Measurements from ENCODE around the gene KCNH5.

Gene KCNH5

DNA sequence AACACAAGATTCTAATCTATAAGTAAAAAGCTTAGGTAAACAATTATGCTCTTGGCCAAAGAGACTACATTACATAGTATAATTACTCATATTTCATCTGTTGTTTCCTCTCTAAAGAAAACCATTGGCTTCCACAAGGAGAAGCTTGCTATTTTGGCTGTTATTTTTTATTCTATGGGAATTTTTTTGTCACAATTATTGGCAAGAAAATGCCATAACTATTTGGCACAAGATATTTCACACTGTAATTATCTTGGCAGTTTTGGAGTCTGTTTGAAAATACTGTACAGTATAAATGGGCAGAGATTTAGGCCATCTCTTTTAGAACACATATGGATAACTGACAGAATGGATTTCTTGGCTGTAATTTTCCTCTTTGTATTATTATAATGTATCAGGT is 51.2 kb downstream of the KCNH5 start:
- no peak for DNase-seq

DNA sequence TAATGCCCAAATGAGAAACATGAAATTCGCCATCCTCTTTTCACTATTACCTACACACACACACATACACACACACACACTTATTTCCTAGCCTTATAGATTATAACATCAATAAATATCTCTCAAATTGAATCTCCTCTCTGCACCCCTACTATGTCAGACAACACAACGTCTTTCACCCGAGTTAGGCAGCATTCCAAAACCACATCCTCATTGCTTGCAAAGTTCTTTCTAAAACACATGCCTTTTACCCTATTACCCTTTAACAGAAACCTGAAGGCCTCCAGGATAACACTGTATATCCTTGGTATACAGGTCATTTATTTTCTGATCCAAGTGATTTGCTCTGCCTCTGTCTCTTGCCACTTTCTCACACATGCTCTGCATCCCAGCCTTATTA is 56.3 kb downstream of the KCNH5 start:
- DNase-seq: no peak

DNA sequence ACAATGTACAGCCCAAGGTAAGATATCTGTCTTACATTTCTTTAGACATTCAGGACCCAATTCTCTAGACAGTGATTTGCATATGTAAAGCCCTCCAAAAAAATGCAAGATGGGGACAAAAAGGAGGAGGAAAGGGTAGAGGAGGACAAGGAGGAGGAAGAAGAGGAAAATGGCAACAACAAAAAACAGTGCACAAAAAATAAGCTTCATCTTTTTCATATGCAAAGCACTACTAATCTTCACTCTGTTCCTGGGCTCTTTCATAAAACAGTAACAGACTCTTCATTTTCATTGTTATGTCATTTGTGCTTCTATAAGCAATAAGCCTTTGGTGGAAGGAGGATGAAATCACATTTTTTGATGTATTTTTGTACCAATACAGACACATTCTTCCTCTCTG is 61.4 kb downstream of the KCNH5 start:
- no peak for DNase-seq

DNA sequence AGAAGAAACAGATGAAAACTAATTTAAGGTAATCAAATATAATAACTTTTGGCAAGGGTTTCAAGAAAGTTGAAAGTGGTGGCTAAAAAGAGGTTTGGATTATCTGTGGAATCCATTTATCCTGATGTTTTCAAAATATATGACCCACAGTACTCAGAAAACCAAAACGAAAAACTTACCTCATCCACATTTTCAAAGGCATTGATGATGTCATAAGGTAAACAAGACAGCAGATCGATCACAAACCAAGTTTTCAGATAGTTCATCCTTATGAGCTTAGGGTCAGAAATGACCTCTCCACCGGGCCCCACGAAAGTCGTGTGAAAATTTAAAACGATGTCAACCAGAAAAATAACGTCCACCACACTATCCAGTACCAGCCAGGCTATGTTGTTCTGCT is 64.6 kb downstream of the KCNH5 start:
- no peak for DNase-seq

DNA sequence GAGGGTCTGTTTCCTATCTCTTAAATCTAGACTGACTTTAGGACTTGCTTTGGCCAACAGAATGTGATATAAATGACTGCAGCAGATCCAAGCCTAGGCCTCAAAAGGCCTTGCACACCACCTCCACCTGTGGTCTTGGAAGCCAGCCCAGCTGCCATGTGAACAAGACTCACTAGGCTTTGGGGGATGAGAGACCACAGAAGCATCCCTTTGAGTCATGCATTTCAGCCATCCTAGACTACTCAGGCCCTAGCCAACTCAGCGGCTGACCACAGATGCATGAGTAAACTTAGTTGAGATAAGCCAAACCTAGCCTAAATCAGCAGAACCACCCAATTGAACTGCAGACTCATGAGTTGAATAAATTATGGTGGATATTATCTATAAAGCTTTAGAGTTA is 87.7 kb downstream of the KCNH5 start:
- no peak for DNase-seq

DNA sequence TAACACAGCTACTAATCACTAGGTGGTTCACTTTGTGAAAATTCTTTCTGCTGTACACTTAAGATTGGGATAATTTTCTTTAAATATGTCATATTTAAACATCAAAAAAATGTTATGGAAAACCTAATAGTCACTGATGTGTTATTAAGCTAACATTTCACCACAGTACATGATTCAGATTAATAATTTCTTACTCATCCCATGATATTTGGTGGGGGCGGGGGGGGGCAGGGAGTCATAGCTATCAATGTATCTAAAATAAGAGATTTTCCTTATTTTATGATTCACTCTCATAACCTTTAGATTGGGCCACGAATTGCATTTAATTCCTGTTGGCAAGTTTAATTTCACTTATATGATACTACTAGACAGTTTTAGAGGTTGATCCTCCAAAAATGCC is 88.8 kb downstream of the KCNH5 start:
- DNase-seq: no peak

DNA sequence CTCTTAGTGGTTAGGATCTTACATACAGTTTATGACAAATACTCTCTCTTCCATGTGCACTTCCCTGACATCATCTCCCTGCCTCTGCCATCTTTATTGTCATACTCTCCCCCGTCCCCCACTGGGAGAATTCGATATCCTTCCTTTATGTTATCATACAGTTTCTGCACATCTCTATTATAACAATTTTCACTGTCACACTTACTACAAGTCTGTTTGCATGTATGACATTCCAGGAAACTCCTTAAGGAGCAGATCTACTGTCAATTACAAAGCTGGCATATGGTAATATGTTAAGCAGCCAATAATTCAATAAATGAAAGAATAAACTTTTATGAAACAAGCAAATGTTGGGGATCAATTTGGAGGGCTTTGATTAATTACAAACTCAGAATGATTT is 91.1 kb downstream of the KCNH5 start:
- DNase-seq: no peak

DNA sequence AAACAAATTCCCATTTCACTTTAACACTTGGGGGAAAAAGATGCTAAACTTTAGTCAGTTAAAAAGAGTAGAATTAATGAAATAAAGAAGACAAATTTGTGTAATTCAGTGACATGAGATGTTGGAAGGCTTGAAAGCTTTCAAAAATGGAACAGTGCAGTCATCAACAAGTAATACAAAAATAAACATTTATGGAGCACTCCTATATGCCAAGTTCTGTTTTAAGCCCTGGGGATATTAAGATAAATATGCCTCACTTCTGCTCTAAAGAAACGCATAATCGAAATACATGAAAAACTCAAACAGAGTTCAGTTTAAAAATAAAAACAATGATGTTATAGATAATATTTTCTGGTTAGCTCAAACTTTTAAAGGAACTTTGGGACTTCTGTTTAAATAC is 93.0 kb downstream of the KCNH5 start:
- DNase-seq: no peak

DNA sequence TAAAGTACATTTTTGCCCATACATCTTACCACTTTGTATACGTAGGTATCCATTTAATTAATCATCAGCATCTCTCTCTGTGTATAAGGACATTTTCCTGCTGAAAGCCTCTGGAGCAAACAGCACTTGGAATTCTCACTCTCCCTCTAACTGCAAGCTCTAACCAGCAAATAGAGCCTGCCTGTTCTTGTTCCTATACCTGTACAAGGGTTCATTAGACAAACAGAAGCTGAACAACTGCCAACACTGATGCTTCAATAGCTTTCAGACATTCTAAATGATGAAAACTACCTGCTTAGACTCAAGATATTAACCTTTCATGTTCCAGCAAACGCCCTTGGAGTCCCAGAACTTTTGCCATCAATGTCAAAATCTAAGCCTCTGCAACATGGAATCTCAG is 98.0 kb downstream of the KCNH5 start:
- DNase-seq: no peak

DNA sequence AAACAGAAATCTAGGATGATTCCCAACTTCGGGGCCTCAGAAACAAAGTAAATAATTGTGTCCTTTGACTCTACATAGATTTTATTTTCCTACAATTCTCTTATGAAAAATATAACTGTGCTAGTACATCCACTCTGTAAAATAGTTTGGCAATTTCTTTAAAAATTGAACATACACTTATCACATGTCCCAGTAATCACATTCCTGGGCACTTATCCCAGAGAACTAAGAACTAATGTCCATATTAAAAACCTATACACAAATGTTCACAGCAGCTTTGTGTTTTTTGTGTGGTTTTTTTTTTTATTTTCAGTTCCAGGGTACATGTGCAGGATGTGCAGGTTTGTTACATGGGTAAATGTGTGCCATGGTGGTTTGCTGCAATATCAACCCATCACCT is 99.0 kb downstream of the KCNH5 start:
- DNase-seq: no peak

DNA sequence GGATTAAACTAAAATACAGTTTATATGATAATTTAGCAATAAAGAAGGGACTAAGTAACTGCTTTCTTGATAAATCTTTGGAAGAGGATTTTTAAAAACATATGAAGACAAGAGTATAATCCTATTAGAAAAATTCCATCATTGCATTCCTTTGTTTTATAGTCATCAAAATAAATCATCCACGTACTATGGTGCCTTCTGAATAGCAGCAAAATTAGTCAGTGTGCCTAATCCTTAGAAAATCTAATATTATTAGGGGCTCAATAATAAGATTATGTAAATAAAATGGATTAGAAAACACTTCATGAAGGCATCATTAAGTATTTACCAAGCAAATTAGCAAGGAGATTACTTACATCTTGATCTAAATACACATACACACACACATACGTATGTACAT is 102.1 kb downstream of the KCNH5 start:
- DNase-seq: no peak

DNA sequence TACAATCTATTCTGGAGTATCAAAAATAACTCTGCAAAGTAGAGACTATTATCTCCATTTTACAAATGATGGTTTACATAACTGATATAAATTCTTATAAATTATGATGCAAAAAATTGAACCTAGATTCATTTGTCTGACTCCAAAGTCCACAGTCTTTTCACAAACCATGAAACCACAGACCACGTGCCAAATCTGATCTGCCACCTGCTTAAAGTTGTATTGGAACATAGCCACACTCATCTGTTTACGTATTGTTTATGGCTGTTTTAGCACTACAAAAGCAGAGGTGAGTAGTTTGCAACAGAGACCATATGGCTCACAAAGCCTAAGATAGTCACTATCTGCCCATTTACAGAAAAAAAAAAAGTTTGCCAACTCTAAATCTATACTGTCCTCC is 105.3 kb downstream of the KCNH5 start:
- DNase-seq: no peak

DNA sequence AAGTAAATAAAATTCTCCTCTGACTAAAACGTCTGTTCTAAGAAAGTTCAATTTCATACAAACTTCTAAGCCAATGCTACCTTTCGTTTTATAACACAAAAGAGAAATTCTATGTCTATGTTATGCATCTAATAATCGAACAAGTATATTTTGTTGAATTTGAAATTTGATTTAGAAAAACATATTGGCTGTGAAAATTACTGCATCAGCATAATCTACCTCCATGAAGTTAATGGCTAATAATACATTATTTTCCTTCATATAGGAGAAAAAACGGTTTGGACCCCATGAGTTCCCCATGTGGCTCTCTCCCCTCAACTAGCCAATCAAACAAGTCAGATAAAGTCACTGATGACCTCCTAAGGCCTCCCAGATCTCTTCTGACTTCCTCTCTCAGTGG is 106.5 kb downstream of the KCNH5 start:
- no peak for DNase-seq

DNA sequence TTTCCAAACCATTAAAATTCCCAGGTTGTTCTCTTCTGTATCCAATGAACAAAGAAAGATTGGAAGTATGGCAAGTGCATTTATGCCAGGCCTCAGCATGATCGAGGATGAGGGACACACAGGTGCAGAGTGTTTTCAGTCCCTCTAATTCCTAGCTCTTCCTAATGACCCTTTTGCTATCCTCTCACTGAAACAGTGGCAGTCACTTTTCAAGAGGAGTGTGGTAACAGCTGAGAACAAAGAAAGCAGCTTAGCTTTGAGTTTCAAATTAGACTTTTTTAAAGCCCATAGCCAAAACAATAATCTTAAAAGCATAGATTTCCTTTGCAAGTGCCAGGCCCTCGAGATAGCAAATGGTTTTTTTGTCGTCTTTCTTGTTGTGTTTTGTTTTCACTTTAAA is 110.8 kb downstream of the KCNH5 start:
- DNase-seq: no peak

DNA sequence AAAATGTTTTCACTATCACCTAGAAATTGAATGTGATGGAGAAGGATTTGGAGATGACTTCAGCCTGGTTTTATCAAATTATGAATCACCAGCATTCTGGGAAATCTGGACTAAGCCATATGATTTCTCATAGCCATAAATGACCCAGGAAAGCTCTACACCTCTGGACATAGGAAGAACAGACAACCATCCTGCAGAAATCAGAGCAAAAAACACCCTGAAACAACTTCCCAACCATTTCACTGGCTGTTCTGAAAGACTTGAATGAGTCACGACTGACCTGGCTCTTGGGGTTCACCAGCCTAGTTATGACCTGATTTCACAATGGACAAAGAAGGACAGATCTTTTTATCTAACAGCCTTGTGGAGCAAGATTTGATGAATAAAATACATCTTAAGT is 123.8 kb downstream of the KCNH5 start:
- no peak for DNase-seq

DNA sequence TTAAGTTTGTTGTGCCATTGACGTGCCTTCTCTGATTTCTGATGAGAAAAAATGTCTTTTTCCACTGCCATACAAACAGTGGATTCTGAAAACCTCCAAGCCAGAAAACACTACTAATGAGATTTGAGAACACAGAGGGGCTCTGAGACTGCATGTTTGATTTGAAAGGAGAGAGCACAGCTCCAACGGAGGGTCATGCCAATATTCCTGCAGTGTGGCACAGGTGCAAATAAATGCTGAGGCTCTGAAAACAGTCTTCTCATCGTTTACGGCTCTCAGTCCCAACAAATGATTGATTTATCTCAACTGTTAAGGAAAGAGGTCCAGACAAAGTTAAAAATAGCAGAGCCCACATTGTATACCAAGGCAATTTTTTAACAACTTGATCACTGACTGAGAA is 128.7 kb downstream of the KCNH5 start:
- DNase-seq: no peak

DNA sequence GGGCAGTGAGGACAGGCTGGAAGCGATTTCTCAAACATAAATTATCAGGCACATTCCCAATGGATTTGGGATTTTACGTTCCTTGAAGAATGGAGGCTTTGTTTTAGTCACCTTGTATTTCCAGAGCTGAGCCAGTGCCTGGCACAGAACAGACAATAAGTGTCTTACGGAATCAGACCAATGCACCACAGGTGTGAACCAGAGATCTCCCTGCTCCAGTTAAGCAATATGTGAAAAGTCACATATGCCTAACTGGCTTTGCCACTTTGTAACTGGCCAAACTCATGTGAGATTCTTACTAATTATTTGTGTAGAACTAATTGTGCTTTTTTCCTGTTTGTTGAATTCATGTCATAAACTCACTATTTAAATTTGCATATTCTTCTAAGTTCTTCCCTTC is 130.4 kb downstream of the KCNH5 start:
- DNase-seq: no peak

DNA sequence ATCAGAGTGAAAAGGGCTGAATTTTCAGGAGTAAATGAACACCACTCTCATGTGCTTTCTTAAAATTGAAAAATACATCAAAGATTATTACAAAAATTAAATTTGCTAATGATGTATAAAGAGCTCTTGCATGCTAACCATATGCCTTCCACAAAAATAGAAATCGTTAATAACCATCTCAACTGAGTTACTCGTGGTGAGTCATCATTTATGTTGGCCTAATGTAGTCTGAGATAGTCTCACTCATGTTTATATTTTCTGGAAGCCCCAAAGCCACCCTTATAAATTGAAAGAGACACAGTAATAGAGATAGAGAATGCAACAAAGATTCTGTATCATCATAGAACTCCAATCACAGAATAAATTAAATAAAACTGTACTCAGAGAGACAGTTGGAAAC is 131.2 kb downstream of the KCNH5 start:
- no peak for DNase-seq

DNA sequence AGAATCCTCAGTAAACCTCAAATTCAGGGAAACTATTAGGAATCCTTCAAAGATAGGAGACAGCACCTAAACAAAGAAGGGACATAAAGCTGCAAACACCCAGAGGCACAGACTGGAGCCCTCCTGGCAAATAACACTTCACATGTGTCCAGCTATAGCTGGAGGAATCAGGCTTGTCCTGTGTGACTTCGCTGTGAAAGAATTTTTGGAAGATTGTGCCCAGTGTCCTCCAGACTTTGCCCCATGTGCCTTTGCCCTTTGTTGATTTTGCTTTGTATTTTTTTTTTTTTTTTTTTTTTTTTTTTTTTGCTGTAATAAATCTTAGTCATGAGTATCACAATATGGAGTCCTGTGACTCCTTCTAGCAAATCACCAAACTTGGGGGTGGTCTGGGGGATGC is 136.8 kb downstream of the KCNH5 start:
- DNase-seq: no peak

DNA sequence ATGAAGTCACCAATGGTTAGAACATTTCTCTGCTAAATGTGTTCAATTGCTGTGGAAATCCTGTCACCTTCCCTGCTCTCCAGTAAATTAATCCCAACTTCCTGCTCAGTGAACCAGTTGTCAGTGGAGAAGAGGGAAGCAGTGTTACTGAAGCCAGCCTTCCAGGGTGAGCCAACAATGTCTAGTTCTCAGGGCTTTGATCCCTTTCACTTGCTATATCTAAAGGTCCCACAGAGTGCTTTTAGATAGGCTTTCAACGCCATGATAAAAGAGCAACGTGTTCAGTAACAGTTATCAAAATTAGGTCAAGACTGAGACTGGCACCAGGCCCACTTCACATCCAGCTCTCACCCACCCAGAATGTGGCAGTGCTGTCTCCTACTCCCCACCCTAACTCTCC is 139.7 kb downstream of the KCNH5 start:
- no peak for DNase-seq

DNA sequence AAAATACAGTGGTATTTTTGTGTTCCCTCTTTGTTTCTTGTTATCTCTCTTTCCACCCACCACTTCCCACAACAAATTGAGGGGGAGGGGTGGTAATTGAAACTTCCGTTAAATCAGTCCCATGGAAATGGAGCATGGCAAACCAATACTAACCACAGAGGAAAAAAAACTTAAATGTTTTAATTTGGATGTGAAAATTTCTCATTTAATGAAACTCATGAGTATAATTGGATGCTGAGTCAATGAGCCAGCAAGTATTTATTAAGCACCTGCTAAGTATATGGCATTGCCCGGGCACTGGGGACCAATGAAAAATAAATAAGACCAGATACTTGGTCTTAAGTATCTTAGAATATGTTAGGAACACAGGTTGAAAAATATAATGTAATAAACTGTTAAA is 147.5 kb downstream of the KCNH5 start:
- DNase-seq: no peak

DNA sequence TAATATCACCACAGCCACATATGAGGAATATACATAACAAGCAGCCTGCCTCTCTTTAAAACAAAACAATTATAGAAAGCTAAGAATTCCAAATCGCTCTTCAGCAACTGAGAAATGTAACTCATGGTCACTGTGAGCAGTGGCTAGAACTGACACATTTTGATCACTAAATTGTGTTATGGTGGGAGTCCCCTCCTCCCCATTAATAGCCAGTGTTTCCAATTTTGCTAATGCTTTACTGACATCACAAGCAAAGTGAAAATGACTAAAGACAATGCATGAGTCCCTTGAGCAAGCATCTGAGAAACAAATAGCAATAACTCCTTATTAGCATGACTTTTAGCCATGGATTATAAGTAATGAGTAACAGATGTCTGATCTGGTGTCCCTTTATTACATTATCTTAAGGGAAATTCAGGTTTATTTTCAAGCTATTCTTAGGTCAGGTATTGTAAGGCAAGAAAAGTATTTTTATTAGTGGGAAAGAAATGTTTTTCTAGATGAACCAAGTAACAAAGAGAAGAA is 148.3 kb downstream of the KCNH5 start:
- DNase-seq: no peak

DNA sequence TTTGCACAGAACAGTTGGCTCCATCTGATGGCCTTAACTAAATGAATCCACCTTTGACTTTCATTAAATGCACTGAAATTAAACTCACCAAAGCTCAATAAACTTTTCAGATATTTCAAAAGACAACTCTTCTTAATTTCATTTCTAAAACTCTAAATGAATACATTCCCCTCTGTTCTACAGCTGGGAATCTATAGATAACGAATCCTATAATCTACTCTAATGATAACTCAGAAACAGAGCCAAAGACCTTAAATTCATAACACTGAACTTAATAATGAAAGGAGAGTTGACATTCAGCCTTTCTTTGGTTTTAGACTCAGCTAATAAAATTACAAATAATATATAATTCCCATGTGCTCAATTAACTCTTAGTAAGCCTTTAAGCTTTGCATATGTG is 150.5 kb downstream of the KCNH5 start:
- no peak for DNase-seq

DNA sequence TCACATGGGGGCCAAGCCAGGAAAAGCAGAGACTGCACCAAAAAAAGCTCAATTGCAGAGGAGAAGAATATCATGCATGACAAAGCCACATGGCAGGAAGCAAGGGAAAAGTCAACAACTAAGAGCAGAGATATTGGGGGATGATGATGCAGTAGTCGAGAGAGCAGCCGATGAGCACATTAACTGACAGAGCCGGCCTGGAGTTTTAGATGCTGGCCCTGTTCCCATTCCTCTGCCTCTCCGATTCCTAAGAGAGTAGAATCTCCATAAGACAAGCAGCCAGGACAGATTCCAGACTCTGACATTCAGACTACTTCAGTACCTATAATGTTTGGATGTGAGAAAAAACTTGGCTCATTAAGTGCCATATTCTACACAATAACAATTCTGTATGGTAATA is 155.9 kb downstream of the KCNH5 start:
- DNase-seq: no peak

DNA sequence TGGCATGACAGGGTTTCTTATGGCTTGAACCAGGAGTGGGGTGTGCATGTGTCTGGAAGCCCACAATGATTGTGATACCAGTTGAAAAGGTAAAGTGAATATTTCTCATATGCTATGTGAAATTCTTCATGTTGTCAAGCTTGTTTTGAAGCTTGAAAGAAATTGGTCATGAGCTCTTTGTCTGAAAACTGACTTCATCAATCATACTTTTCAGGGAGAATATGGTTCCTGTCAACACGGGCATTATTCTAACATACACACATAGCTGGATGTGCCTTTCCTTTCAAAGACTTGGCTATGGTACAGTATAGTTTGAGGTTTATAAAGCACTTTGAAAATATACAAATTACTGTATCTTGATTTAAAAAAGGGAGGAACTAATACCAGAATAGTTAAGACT is 158.8 kb downstream of the KCNH5 start:
- no peak for DNase-seq

DNA sequence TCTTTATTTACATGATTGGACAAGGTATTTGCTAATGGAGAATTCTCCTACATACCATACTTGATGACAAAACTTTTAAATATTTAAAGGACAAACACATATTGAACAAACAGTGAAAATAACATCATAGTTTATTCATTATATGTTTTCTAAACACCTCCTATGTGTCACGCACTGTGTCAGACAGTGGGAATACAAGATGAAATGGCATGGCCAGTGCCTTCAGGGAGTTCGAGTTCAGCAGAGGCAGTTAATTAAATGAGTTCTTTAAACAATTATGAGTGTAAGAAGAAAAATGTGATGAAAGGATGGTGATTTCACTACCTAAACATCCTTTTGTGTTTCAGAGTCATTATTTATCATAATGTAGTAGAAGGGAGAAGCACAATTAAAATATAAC is 159.8 kb downstream of the KCNH5 start:
- DNase-seq: no peak
